Measurements from ENCODE around the gene NUDT14. TPM values are rescaled to one million over a fixed set of nuclear protein-coding genes. Genes with fewer than 3 reads are reported as not detected.
A peak's percentile ranks its signal among the peaks of the same experiment; 100 is the strongest.

NUDT14 gene
- total RNA-seq, 1 donor from 2014 or later = 59.1 TPM

GRCh38 chr14:105167303-105168092 lies 13.6 kb downstream of the NUDT14 start:
- ATAC-seq (peak; percentile 23), DNase-seq (no peak)
- Histone ChIP-seq H3K4me1 (peaks cover 20% of the 10 kb centered on the region), H3K36me3 (no peaks in the 10 kb centered on the region), H3K9me3 (no peaks in the 10 kb centered on the region), H3K27me3 (peaks cover 23% of the 10 kb centered on the region), H3K4me3 (peak overlapping the region; percentile 51), H3K27ac (no peak overlapping the region)
- TF ChIP-seq, protein P1, sequence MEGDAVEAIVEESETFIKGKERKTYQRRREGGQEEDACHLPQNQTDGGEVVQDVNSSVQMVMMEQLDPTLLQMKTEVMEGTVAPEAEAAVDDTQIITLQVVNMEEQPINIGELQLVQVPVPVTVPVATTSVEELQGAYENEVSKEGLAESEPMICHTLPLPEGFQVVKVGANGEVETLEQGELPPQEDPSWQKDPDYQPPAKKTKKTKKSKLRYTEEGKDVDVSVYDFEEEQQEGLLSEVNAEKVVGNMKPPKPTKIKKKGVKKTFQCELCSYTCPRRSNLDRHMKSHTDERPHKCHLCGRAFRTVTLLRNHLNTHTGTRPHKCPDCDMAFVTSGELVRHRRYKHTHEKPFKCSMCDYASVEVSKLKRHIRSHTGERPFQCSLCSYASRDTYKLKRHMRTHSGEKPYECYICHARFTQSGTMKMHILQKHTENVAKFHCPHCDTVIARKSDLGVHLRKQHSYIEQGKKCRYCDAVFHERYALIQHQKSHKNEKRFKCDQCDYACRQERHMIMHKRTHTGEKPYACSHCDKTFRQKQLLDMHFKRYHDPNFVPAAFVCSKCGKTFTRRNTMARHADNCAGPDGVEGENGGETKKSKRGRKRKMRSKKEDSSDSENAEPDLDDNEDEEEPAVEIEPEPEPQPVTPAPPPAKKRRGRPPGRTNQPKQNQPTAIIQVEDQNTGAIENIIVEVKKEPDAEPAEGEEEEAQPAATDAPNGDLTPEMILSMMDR (IDR thresholded peaks at IDR 0.05) = no peak
- intact Hi-C loops (cut with DNase I) = no loop called here

- no peak for DNase-seq
- H3K27me3 ChIP-seq = peaks cover 23% of the 10 kb centered on the region
- intact Hi-C loops (cut with DNase I) = no loop called here
- H3K4me3 ChIP-seq = peak overlapping the region; percentile 16
- H3K27ac ChIP-seq = no peak overlapping the region
- no peaks in the 10 kb centered on the region for H3K9me3 ChIP-seq
- H3K36me3 ChIP-seq = no peaks in the 10 kb centered on the region
- no peak for ATAC-seq
- peaks cover 20% of the 10 kb centered on the region for H3K4me1 ChIP-seq
- TF ChIP-seq, protein P1 (IDR thresholded peaks at IDR 0.05) = no peak
These were observed 14.4 kb downstream of the NUDT14 start for GRCh38 chr14:105166571-105167302.

- Histone ChIP-seq H3K36me3 (no peaks in the 10 kb centered on the region), H3K27ac (no peak overlapping the region), H3K4me3 (no peak overlapping the region), H3K27me3 (peaks cover 23% of the 10 kb centered on the region), H3K4me1 (peaks cover 15% of the 10 kb centered on the region), H3K9me3 (no peaks in the 10 kb centered on the region)
- ATAC-seq (no peak), DNase-seq (no peak)
- intact Hi-C loops (cut with DNase I) = no loop called here
- TF ChIP-seq, protein P1 (IDR thresholded peaks at IDR 0.05) = no peak
These were observed 15.2 kb downstream of the NUDT14 start for GRCh38 chr14:105165761-105166485.

GRCh38 chr14:105165134-105165704 lies 15.9 kb downstream of the NUDT14 start:
- TF ChIP-seq, protein P1 (IDR thresholded peaks at IDR 0.05) = no peak
- DNase-seq = no peak
- ATAC-seq = no peak
- H3K27me3 ChIP-seq = peaks cover 21% of the 10 kb centered on the region
- no peak overlapping the region for H3K27ac ChIP-seq
- no peaks in the 10 kb centered on the region for H3K36me3 ChIP-seq
- H3K4me3 ChIP-seq = no peak overlapping the region
- no peaks in the 10 kb centered on the region for H3K9me3 ChIP-seq
- peaks cover 8% of the 10 kb centered on the region for H3K4me1 ChIP-seq
- intact Hi-C loops (cut with DNase I) = no loop called here

DNA sequence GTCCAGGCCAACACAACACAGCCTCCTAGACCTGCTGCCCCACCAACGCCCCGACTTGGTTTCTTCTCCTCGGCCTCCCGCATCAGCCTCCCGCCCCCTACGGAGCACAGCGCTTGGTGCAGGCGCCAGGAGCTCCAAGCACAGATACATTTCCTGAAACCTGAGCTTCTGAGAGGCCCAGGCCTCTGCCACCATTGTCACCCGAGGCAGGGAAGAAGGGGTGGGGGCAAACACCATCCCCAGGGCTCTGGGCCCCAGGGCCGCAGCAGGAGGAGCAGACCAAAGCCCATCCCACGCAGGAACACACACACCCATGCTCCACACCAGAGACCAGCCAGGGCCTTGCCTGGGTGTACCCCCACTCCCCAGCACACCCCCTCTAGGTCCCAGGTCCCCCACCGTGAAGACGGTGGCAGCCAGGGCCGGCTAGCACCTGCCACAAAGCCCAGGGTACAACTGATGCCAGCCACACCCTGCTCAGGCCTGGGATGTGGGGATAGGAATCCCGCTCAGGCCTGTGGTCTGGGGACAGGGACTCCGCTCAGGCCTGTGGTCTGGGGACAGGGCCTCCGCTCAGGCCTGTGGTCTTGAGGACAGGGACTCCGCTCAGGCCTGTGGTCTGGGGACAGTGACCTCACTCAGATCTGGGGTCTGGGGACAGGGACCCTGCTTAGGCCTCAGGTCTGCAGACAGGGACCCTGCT lies 17.9 kb downstream of the NUDT14 start:
- H3K9me3 ChIP-seq = no peaks in the 10 kb centered on the region
- TF ChIP-seq, protein P1 (IDR thresholded peaks at IDR 0.05) = no peak
- no peaks in the 10 kb centered on the region for H3K36me3 ChIP-seq
- peaks cover 11% of the 10 kb centered on the region for H3K27me3 ChIP-seq
- H3K4me1 ChIP-seq = no peaks in the 10 kb centered on the region
- H3K27ac ChIP-seq = no peak overlapping the region
- intact Hi-C loops (cut with DNase I) = no loop called here
- no peak for ATAC-seq
- H3K4me3 ChIP-seq = no peak overlapping the region
- DNase-seq = no peak
